SK-N-SH treated with all-trans-retinoic acid at 6 μM for 48 hours (cell line): ENCODE results near the gene C20orf204.

Source experiments
- ATAC-seq: fragments of 200-7000 bp; cut with Tn5 transposase; 3 replicates; pipeline ENCODE4 v1.9.1; 2020; ENCODE audit warnings: mild to moderate bottlenecking, moderate library complexity
- ARNTL ChIP-seq: fragments of 450-650 bp; formaldehyde crosslinking; IDR thresholded peaks from 2 replicates; pipeline ENCODE4 v1.5.0; 2020; ENCODE audit warnings: low read depth, mild to moderate bottlenecking, moderate library complexity, borderline replicate concordance
- BACH2 ChIP-seq: fragments of 250-450 bp; sonication (Bioruptor Pico); IDR thresholded peaks from 2 replicates; pipeline ENCODE4 v1.9.0; 2021; ENCODE audit warnings: mild to moderate bottlenecking, borderline replicate concordance
- CSDC2 ChIP-seq: fragments of 250-450 bp; sonication (Bioruptor Pico); IDR thresholded peaks from 2 replicates; pipeline ENCODE4 v1.5.0; 2020; ENCODE audit warnings: mild to moderate bottlenecking, moderate library complexity
- ESRRG ChIP-seq: fragments of 250-450 bp; sonication (Bioruptor Pico); IDR thresholded peaks from 2 replicates; pipeline ENCODE4 v1.6.1; 2021; ENCODE audit warnings: mild to moderate bottlenecking
- GLIS3 ChIP-seq: fragments of 250-450 bp; sonication (Bioruptor Pico); IDR thresholded peaks from 2 replicates; pipeline ENCODE4 v1.5.0; 2020; ENCODE audit warnings: mild to moderate bottlenecking, moderate library complexity
- ISL1 ChIP-seq: fragments of 250-450 bp; sonication (Bioruptor Pico); IDR thresholded peaks from 2 replicates; pipeline ENCODE4 v2.1.2; 2022; ENCODE audit warnings: mild to moderate bottlenecking, moderate library complexity
- OSR1 ChIP-seq: fragments of 250-450 bp; sonication (Bioruptor Pico); IDR thresholded peaks from 2 replicates; pipeline ENCODE4 v1.8.0; 2022; ENCODE audit warnings: moderate library complexity, mild to moderate bottlenecking, inconsistent platforms
- PATZ1 ChIP-seq: fragments of 250-450 bp; sonication (Bioruptor Pico); IDR thresholded peaks from 2 replicates; pipeline ENCODE4 v1.8.0; 2020; ENCODE audit warnings: mild to moderate bottlenecking, moderate library complexity, borderline replicate concordance
- RARB ChIP-seq: fragments of 250-450 bp; sonication (Bioruptor Pico); IDR thresholded peaks from 2 replicates; pipeline ENCODE4 v1.8.0; 2021; ENCODE audit warnings: mild to moderate bottlenecking, moderate library complexity
- SNAI2 ChIP-seq: fragments of 250-450 bp; sonication (Bioruptor Pico); IDR thresholded peaks from 2 replicates; pipeline ENCODE4 v1.5.0; 2020; ENCODE audit warnings: mild to moderate bottlenecking, moderate library complexity
- TCF4 ChIP-seq: fragments of 250-450 bp; sonication (Bioruptor Pico); IDR thresholded peaks from 2 replicates; pipeline ENCODE4 v1.8.0; 2021; ENCODE audit warnings: mild to moderate bottlenecking, moderate library complexity, borderline replicate concordance
- ZFP30 ChIP-seq: fragments of 450-650 bp; formaldehyde crosslinking; IDR thresholded peaks from 2 replicates; pipeline ENCODE4 v1.5.0; 2022; ENCODE audit warnings: mild to moderate bottlenecking, moderate library complexity
- ZNF565 ChIP-seq: fragments of 450-650 bp; formaldehyde crosslinking; conservative IDR thresholded peaks from 2 replicates; pipeline ENCODE4 v1.5.0; 2020; ENCODE audit warnings: low read depth, mild to moderate bottlenecking, moderate library complexity
- ZNF70 ChIP-seq: fragments of 450-650 bp; formaldehyde crosslinking; IDR thresholded peaks from 2 replicates; pipeline ENCODE4 v1.5.0; 2020; ENCODE audit warnings: mild to moderate bottlenecking, moderate library complexity
- ZNF8 ChIP-seq: fragments of 450-650 bp; formaldehyde crosslinking; IDR thresholded peaks from 2 replicates; pipeline ENCODE4 v1.5.0; 2020; ENCODE audit warnings: mild to moderate bottlenecking, moderate library complexity
- TF ChIP-seq, protein P1 (sequence below): fragments of 250-450 bp; sonication (Bioruptor Pico); IDR thresholded peaks from 2 replicates; pipeline ENCODE4 v1.5.1; 2020; ENCODE audit warnings: low read depth, mild to moderate bottlenecking, moderate library complexity
- TF ChIP-seq, protein P2 (sequence below): fragments of 250-450 bp; sonication (Bioruptor Pico); IDR thresholded peaks from 2 replicates; pipeline ENCODE4 v1.5.0; 2020; ENCODE audit warnings: mild to moderate bottlenecking, moderate library complexity
- TF ChIP-seq, protein P3 (sequence below): fragments of 250-450 bp; sonication (Bioruptor Pico); IDR thresholded peaks from 2 replicates; pipeline ENCODE4 v1.8.0; 2021; ENCODE audit warnings: low read depth, mild to moderate bottlenecking, moderate library complexity, borderline replicate concordance

C20orf204 gene

DNA sequence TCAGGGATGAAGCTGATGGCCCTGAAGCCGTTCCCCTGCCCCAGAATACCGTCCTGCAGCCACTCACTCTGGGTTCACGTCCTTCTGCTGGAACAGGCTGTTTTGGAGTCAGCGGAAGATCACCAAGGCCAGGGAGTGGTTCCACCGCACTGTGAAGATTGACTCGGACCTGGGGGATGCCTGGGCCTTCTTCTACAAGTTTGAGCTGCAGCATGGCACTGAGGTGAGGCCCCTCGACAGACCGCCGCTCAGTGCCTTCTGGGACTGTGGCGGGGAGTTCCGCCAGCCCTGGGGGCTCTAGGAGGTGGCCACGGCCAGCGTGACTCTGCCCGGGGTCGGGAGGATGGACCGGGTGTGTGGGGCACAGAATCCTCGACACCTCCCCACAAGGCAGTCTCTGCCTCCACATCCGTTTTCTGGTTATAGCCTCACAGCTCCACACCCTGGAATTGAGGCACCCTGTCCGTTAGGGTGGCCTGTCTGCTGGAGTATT, 4.1 kb upstream of the C20orf204 start:
- no peak for TF ChIP-seq GLIS3
- TF ChIP-seq ZNF70 = no peak
- TF ChIP-seq ISL1 (CRISPR knock-in tag) = no peak
- no peak for TF ChIP-seq RARB
- TF ChIP-seq ZNF565 (CRISPR knock-in tag) = no peak
- TF ChIP-seq ARNTL (CRISPR knock-in tag) = no peak
- TF ChIP-seq TCF4 (CRISPR knock-in tag) = no peak
- TF ChIP-seq PATZ1 (CRISPR knock-in tag) = no peak
- TF ChIP-seq, protein P1, sequence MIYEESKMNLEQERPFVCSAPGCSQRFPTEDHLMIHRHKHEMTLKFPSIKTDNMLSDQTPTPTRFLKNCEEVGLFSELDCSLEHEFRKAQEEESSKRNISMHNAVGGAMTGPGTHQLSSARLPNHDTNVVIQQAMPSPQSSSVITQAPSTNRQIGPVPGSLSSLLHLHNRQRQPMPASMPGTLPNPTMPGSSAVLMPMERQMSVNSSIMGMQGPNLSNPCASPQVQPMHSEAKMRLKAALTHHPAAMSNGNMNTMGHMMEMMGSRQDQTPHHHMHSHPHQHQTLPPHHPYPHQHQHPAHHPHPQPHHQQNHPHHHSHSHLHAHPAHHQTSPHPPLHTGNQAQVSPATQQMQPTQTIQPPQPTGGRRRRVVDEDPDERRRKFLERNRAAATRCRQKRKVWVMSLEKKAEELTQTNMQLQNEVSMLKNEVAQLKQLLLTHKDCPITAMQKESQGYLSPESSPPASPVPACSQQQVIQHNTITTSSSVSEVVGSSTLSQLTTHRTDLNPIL (CRISPR knock-in tag) = no peak
- no peak for TF ChIP-seq ZNF8 (CRISPR knock-in tag)
- no peak for TF ChIP-seq CSDC2
- no peak for TF ChIP-seq SNAI2 (CRISPR knock-in tag)
- TF ChIP-seq, protein P2, sequence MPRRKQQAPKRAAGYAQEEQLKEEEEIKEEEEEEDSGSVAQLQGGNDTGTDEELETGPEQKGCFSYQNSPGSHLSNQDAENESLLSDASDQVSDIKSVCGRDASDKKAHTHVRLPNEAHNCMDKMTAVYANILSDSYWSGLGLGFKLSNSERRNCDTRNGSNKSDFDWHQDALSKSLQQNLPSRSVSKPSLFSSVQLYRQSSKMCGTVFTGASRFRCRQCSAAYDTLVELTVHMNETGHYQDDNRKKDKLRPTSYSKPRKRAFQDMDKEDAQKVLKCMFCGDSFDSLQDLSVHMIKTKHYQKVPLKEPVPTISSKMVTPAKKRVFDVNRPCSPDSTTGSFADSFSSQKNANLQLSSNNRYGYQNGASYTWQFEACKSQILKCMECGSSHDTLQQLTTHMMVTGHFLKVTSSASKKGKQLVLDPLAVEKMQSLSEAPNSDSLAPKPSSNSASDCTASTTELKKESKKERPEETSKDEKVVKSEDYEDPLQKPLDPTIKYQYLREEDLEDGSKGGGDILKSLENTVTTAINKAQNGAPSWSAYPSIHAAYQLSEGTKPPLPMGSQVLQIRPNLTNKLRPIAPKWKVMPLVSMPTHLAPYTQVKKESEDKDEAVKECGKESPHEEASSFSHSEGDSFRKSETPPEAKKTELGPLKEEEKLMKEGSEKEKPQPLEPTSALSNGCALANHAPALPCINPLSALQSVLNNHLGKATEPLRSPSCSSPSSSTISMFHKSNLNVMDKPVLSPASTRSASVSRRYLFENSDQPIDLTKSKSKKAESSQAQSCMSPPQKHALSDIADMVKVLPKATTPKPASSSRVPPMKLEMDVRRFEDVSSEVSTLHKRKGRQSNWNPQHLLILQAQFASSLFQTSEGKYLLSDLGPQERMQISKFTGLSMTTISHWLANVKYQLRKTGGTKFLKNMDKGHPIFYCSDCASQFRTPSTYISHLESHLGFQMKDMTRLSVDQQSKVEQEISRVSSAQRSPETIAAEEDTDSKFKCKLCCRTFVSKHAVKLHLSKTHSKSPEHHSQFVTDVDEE (CRISPR knock-in tag) = no peak
- TF ChIP-seq, all 23 proteins: peak for 0
- ATAC-seq = no peak

- no peak for ATAC-seq
- TF ChIP-seq, protein P3, sequence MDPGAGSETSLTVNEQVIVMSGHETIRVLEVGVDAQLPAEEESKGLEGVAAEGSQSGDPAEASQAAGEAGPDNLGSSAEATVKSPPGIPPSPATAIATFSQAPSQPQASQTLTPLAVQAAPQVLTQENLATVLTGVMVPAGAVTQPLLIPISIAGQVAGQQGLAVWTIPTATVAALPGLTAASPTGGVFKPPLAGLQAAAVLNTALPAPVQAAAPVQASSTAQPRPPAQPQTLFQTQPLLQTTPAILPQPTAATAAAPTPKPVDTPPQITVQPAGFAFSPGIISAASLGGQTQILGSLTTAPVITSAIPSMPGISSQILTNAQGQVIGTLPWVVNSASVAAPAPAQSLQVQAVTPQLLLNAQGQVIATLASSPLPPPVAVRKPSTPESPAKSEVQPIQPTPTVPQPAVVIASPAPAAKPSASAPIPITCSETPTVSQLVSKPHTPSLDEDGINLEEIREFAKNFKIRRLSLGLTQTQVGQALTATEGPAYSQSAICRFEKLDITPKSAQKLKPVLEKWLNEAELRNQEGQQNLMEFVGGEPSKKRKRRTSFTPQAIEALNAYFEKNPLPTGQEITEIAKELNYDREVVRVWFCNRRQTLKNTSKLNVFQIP (CRISPR knock-in tag) = no peak
- TF ChIP-seq ESRRG (CRISPR knock-in tag) = no peak
Measured at GRCh38 chr20:64032706-64033624, 3.0 kb upstream of the C20orf204 start.

DNA sequence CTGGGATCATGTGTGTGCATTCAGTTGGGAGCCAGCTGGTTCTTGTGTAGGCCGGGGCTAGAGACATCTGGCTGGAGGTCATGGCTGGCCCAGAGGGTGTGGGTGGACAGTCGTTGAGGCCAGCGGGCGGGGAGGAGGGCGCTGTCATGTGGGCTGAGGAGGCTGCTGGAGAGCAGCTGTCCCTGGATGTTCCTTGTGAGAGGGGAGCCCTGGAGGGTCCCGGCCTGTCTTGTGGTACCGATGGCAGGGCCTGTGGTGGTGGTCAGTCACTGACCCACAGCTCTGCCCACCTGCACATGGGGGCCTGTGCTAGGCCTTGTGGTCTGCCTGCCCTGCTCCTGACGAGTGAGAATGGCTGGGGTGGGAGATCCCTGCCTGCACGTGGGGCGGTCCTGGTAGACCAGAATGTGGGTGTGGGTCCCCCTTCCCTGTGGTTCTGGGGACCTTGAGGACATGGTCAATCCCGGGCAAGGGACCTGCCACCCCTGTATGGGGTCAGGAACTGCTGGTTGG, 1.9 kb upstream of the C20orf204 start:
- TF ChIP-seq ZNF70 (no peak), ARNTL (CRISPR knock-in tag) (no peak)
- ATAC-seq = no peak

- TF ChIP-seq ZNF565 (CRISPR knock-in tag) (no peak), OSR1 (no peak), ZFP30 (CRISPR knock-in tag) (no peak), ZNF70 (no peak), GLIS3 (no peak), BACH2 (CRISPR knock-in tag) (no peak)
- TF ChIP-seq, protein P1 (CRISPR knock-in tag) = no peak
- no peak for ATAC-seq
Measured at GRCh38 chr20:64035066-64035932, 683 bp upstream of the C20orf204 start.
